SK-N-MC (cell line): Measurements from ENCODE around the gene FAM20B.

Source experiments
- EZH2 ChIP-seq: fragments of 200-600 bp; sonication (generic); IDR thresholded peaks from one replicate; pipeline ENCODE4 v1.6.1; 2017; ENCODE audit warnings: antibody characterized with exemption
- POLR2AphosphoS5 ChIP-seq: IDR thresholded peaks from 2 replicates; pipeline ENCODE4 v1.6.1; 2012; ENCODE audit warnings: mild to moderate bottlenecking, low read depth, low read length, borderline replicate concordance

- TF ChIP-seq POLR2AphosphoS5 (no peak), EZH2 (no peak)
These were observed 18.5 kb upstream of the FAM20B start for GRCh38 chr1:179007233-179007632.
